ENCODE data around the gene RNF169. TPM values are rescaled to one million over a fixed set of nuclear protein-coding genes. Genes with fewer than 3 reads are reported as not detected.
"Not testable (repeated sequence)": the region's sequence is repeated elsewhere in the genome, so short reads cannot be mapped to it uniquely, and the experiment has no call there.

The RNF169 gene
- total and polyA plus RNA-seq, 8 donors, result 2.1 to 28.1 (median 8.2) TPM

GRCh38 chr11:74744277-74744676 is 4.4 kb upstream of the RNF169 start:
- Histone ChIP-seq H3K9me3 (no peaks in the 10 kb centered on the region), H3K27ac (no peak overlapping the region), H3K4me1 (peaks cover 6 to 18% (median 13%) of the 10 kb centered on the region in 4 donors), H3K27me3 (no peaks in the 10 kb centered on the region), H3K4me3 (no peak overlapping the region), H3K36me3 (no peaks in the 10 kb centered on the region)
- DNase-seq, result no peak
- intact Hi-C loops (cut with DNase I; ENCODE audit: low total_unique reads), result no loop called here
- WGBS, 5 donors, result 52 to 72% (median 55%) methylated on average over 4 of the region's 4 CpGs
- no peak for TF ChIP-seq POLR2AphosphoS5 (IDR thresholded peaks at IDR 0.05)
- no peak for TF ChIP-seq POLR2A (IDR thresholded peaks at IDR 0.05)
- TF ChIP-seq CTCF (IDR thresholded peaks at IDR 0.05), result no peak
- no peak for TF ChIP-seq EP300 (IDR thresholded peaks at IDR 0.05)

GRCh38 chr11:74746868-74747267 is 1.8 kb upstream of the RNF169 start:
- DNase-seq, result no peak
- WGBS, 5 donors, result 94 to 99% (median 96%) methylated on average over 3 of the region's 3 CpGs
- no peaks in the 10 kb centered on the region for H3K36me3 ChIP-seq
- H3K9me3 ChIP-seq, result no peaks in the 10 kb centered on the region
- H3K4me1 ChIP-seq, result peaks cover 15 to 35% (median 26%) of the 10 kb centered on the region in 4 donors
- H3K27ac ChIP-seq, result no peak overlapping the region
- no peak overlapping the region for H3K4me3 ChIP-seq
- TF ChIP-seq CTCF (IDR thresholded peaks at IDR 0.05), result no peak
- no peak for TF ChIP-seq POLR2AphosphoS5 (IDR thresholded peaks at IDR 0.05)
- no peak for TF ChIP-seq EP300 (IDR thresholded peaks at IDR 0.05)
- no peak for TF ChIP-seq POLR2A (IDR thresholded peaks at IDR 0.05)
- H3K27me3 ChIP-seq, result no peaks in the 10 kb centered on the region
- intact Hi-C loops (cut with DNase I; ENCODE audit: low total_unique reads), result no loop called here

GRCh38 chr11:74749127-74749964 is 697 bp downstream of the RNF169 start:
- Histone ChIP-seq H3K27me3 (no peaks in the 10 kb centered on the region), H3K27ac (peak overlapping the region; percentile 89 to 99 (median 94)), H3K36me3 (no peaks in the 10 kb centered on the region), H3K4me1 (peaks cover 27 to 58% (median 43%) of the 10 kb centered on the region in 4 donors), H3K4me3 (peak overlapping the region; percentile 77 to 88 (median 83)), H3K9me3 (no peaks in the 10 kb centered on the region)
- intact Hi-C loops (cut with DNase I; ENCODE audit: low total_unique reads), result no loop called here
- DNase-seq, result peak; percentile 54 to 80
- TF ChIP-seq POLR2AphosphoS5 (IDR thresholded peaks at IDR 0.05), result no peak
- no peak for TF ChIP-seq CTCF (IDR thresholded peaks at IDR 0.05)
- no peak for TF ChIP-seq EP300 (IDR thresholded peaks at IDR 0.05)
- TF ChIP-seq POLR2A (IDR thresholded peaks at IDR 0.05), result no peak
- WGBS, 5 donors, result 0 to 1% (median 1%) methylated on average over 25 to 63 of the region's 63 CpGs

- no peaks in the 10 kb centered on the region for H3K9me3 ChIP-seq
- H3K4me3 ChIP-seq, result peak overlapping the region; percentile 77 to 88 (median 83)
- intact Hi-C loops (cut with DNase I; ENCODE audit: low total_unique reads), result no loop called here
- no peak for DNase-seq
- H3K4me1 ChIP-seq, result peaks cover 32 to 64% (median 48%) of the 10 kb centered on the region in 4 donors
- no peaks in the 10 kb centered on the region for H3K27me3 ChIP-seq
- TF ChIP-seq POLR2AphosphoS5 (IDR thresholded peaks at IDR 0.05), result no peak
- no peak for TF ChIP-seq POLR2A (IDR thresholded peaks at IDR 0.05)
- no peak for TF ChIP-seq EP300 (IDR thresholded peaks at IDR 0.05)
- peak overlapping the region in 4 of 5 donors; percentile 69 to 99 (median 96) for H3K27ac ChIP-seq
- 9 to 20% (median 13%) methylated on average over 2 of the region's 2 CpGs for WGBS, 5 donors
- H3K36me3 ChIP-seq, result no peaks in the 10 kb centered on the region
These were observed 1.3 kb downstream of the RNF169 start for GRCh38 chr11:74749965-74750296.

- intact Hi-C loops (cut with DNase I; ENCODE audit: low total_unique reads), result not testable (repeated sequence)
- peak overlapping the region in 1 of 4 donors; percentile 77 for H3K4me3 ChIP-seq
These were observed 1.9 kb downstream of the RNF169 start for GRCh38 chr11:74750598-74750997.

More at GRCh38 chr11:74750598-74750997, 1.9 kb downstream of the RNF169 start:
- DNase-seq, H3K27me3 ChIP-seq, H3K36me3 ChIP-seq, H3K9me3 ChIP-seq, H3K27ac ChIP-seq: not testable (repeated sequence)
- H3K4me1 ChIP-seq, result peaks cover 38 to 70% (median 53%) of the 10 kb centered on the region in 4 donors
- WGBS, 5 donors, result 91 to 96% (median 96%) methylated on average over 13 to 14 of the region's 14 CpGs
